K562 (cell line): ENCODE data around the gene ABLIM1. TPM values are rescaled to one million over a fixed set of nuclear protein-coding genes. Genes with fewer than 3 reads are reported as not detected.

Experiments
- ATAC-seq: fragments of 200-7000 bp; cut with Tn5 transposase; 3 replicates; pipeline ENCODE4 v1.9.1; 2020; ENCODE audit warnings: moderate library complexity
- BruUV-seq: library from RNA; stranded (reverse); fragments of 400-500 nt; replicated peaks from 2 replicates; lab custom pipeline; 2021; lab: Mats Ljungman, UMichigan
- CTCF ChIA-PET: fragments of 300-600 bp; formaldehyde crosslinking; extraction: SDS; loops from one replicate; lab custom pipeline; 2021; ENCODE audit warnings: low intra/inter-chr PET ratio; lab: Yijun Ruan, JAX
- POLR2A ChIA-PET: fragments of 300-600, 350-650 bp; sonication (Branson Sonifier 250); formaldehyde crosslinking; extraction: SDS; loops from one replicate; lab custom pipeline; 2021; ENCODE audit warnings: antibody characterized with exemption, inconsistent platforms; lab: Yijun Ruan, JAX
- DNase-seq, 4 experiments: peaks; one replicate each; pipeline versions ENCODE4 v3.0.0 to v3.0.0-alpha.2; 2011 to 2018; ENCODE audit warnings: low spot score in 3 of 4, mixed read lengths in 3 of 4; ENCODE audit errors: extremely low read depth in 1 of 4
- FAIRE-seq: peaks from 2 replicates; lab custom pipeline; 2011; peaks lifted over from hg19 to GRCh38; lab: Jason Lieb, UNC
- H2AFZ ChIP-seq: 2 replicates; pipeline ENCODE4 v1.6.0; 2011; ENCODE audit warnings: low read depth, low read length, control low read depth, inconsistent platforms
- H3K27ac ChIP-seq: fragments of 200-600 bp; 3 replicates; pipeline ENCODE4 v1.8.0; 2011; ENCODE audit warnings: low read depth, mild to moderate bottlenecking, control low read depth, inconsistent platforms, low read length, moderate library complexity, mixed read lengths; ENCODE audit errors: extremely low read depth
- H3K27me3 ChIP-seq, 2 experiments: fragments of 300-600 bp in 1 of 2; 2 replicates in 1 of 2; 3 replicates in 1 of 2; pipeline versions ENCODE4 v1.6.0 to v1.8.0; 2011; ENCODE audit warnings: inconsistent platforms in 2 of 2, low read length in 2 of 2, mild to moderate bottlenecking in 1 of 2, mixed read lengths in 1 of 2, moderate library complexity in 1 of 2; ENCODE audit not compliant: control insufficient read depth in 2 of 2, insufficient read depth in 2 of 2
- H3K36me3 ChIP-seq: fragments of 300-600 bp; 3 replicates; pipeline ENCODE4 v1.8.0; 2011; ENCODE audit warnings: mild to moderate bottlenecking, low read length, inconsistent platforms; ENCODE audit not compliant: control insufficient read depth, insufficient read depth
- H3K4me1 ChIP-seq, 2 experiments: fragments of 200-600 bp in 1 of 2; replicated peaks in 1 of 2; 2 replicates in 1 of 2; 3 replicates in 1 of 2; pipeline versions ENCODE4 v1.5.1 to v1.8.0; 2011; ENCODE audit warnings: inconsistent platforms in 2 of 2, low read length in 2 of 2, mild to moderate bottlenecking in 1 of 2, mixed read lengths in 1 of 2, moderate library complexity in 1 of 2; ENCODE audit not compliant: control insufficient read depth in 2 of 2, insufficient read depth in 2 of 2
- H3K4me2 ChIP-seq: 2 replicates; pipeline ENCODE4 v1.6.1; 2011; ENCODE audit warnings: low read length, control low read depth, inconsistent platforms, mixed read lengths; ENCODE audit not compliant: insufficient read depth
- H3K4me3 ChIP-seq: fragments of 200-600 bp; sonication (generic), shearing (Covaris generic); 2 replicates; pipeline ENCODE4 v1.5.1; 2016; ENCODE audit warnings: control low read depth, inconsistent platforms
- H3K79me2 ChIP-seq: fragments of 200-600 bp; 3 replicates; pipeline ENCODE4 v1.8.0; 2011; ENCODE audit warnings: low read length, inconsistent platforms; ENCODE audit not compliant: control insufficient read depth, insufficient read depth
- H3K9ac ChIP-seq, 2 experiments: 2 replicates each; pipeline versions ENCODE4 v1.6.0 to v1.6.1; 2011; ENCODE audit warnings: low read depth in 2 of 2, low read length in 2 of 2, control low read depth in 1 of 2, inconsistent platforms in 1 of 2, mild to moderate bottlenecking in 1 of 2, mixed read lengths in 1 of 2; ENCODE audit not compliant: insufficient read depth in 1 of 2
- H3K9me1 ChIP-seq: one replicate; pipeline ENCODE4 v1.6.0; 2011; ENCODE audit warnings: inconsistent platforms, mild to moderate bottlenecking, low read length, moderate library complexity; ENCODE audit not compliant: control insufficient read depth, insufficient read depth
- H3K9me3 ChIP-seq: replicated peaks from 2 replicates; pipeline ENCODE4 v1.5.1; 2011; ENCODE audit warnings: low read depth, low read length, inconsistent platforms; ENCODE audit not compliant: control insufficient read depth, insufficient read depth
- H4K20me1 ChIP-seq: replicated peaks from 2 replicates; pipeline ENCODE4 v1.6.1; 2011; ENCODE audit warnings: low read length, inconsistent platforms, mixed read lengths; ENCODE audit not compliant: control insufficient read depth, insufficient read depth
- CREB1 ChIP-seq, 2 experiments: sonication (generic) in 1 of 2; formaldehyde crosslinking in 1 of 2; IDR thresholded peaks; 2 replicates each; pipeline versions ENCODE4 v1.6.1 to v1.8.0; 2012 to 2022; ENCODE audit warnings: inconsistent platforms in 1 of 2, mild to moderate bottlenecking in 1 of 2, missing genetic modification reagents in 1 of 2, moderate library complexity in 1 of 2
- HDAC2 ChIP-seq: fragments of 450-650 bp; IDR thresholded peaks from 2 replicates; pipeline ENCODE4 v1.6.1; 2016; ENCODE audit warnings: mild to moderate bottlenecking
- HDAC6 ChIP-seq: IDR thresholded peaks from 2 replicates; pipeline ENCODE4 v1.6.1; 2012; ENCODE audit warnings: low read depth, mild to moderate bottlenecking, control low read depth, inconsistent platforms, low read length, moderate library complexity
- MAZ ChIP-seq, 2 experiments: fragments of 450-650 bp in 1 of 2; sonication (generic) in 1 of 2; formaldehyde crosslinking; IDR thresholded peaks in 1 of 2; conservative IDR thresholded peaks in 1 of 2; 2 replicates each; pipeline versions ENCODE4 v1.4.0 to v1.5.0; 2020; ENCODE audit warnings: mild to moderate bottlenecking in 1 of 2, missing genetic modification reagents in 1 of 2
- NR2C2 ChIP-seq, 2 experiments: fragments of 200-800 bp in 1 of 2; sonication (Bioruptor generic) in 1 of 2; sonication (generic) in 1 of 2; formaldehyde crosslinking in 1 of 2; IDR thresholded peaks; 2 replicates each; pipeline versions ENCODE4 v1.6.1 to v1.8.0; 2016 to 2022; ENCODE audit warnings: mild to moderate bottlenecking in 1 of 2, missing compliant biosample characterization in 1 of 2, missing genetic modification characterization in 1 of 2, missing genetic modification reagents in 1 of 2
- POLR2A ChIP-seq: fragments of 450-650 bp; conservative IDR thresholded peaks from 2 replicates; pipeline ENCODE4 v1.6.1; 2016
- POLR3A ChIP-seq: IDR thresholded peaks from 2 replicates; pipeline ENCODE4 v1.6.1; 2011; ENCODE audit warnings: borderline replicate concordance, mild to moderate bottlenecking, moderate library complexity; ENCODE audit not compliant: insufficient read length, insufficient read depth; ENCODE audit errors: extremely low read depth
- PRMT5 ChIP-seq: sonication (generic); formaldehyde crosslinking; IDR thresholded peaks from 2 replicates; pipeline ENCODE4 v1.5.0; 2020; ENCODE audit warnings: missing genetic modification reagents
- SMARCE1 ChIP-seq: fragments of 450-650 bp; IDR thresholded peaks from 2 replicates; pipeline ENCODE4 v1.7.1; 2016; ENCODE audit warnings: mild to moderate bottlenecking
- SOX6 ChIP-seq: fragments of 450-650 bp; IDR thresholded peaks from 2 replicates; pipeline ENCODE4 v1.6.1; 2014; ENCODE audit warnings: mild to moderate bottlenecking
- WGBS: fragments of 100-300 bp; shearing (Covaris generic); methylation state at CpG from one replicate; pipeline ENCODE4 v1.1.6; 2016; ENCODE audit warnings: low coverage, mixed read lengths; ENCODE audit not compliant: insufficient coverage; ENCODE audit errors: missing lambda C conversion rate; 5-methylcytosine and 5-hydroxymethylcytosine counted together
- in situ Hi-C: fragments of 300-500 bp; cut with MboI; formaldehyde crosslinking; loops from 4 replicates; pipeline ENCODE4 v1.15.0; 2018; ENCODE audit warnings: inconsistent platforms, mixed read lengths
- intact Hi-C: fragments of 100-400 bp; cut with micrococcal nuclease; formaldehyde crosslinking; loops from 2 replicates; pipeline ENCODE4 v1.14.2; 2022
- polyA plus RNA-seq, 8 experiments: library from polyadenylated mRNA; depleted of rRNA in 4 of 8; stranded (reverse) in 5 of 8; unstranded in 3 of 8; fragments of >200 nt; fragmentation: Nextera tagmentation in 2 of 8; fragmentation: Illumina TruSeq in 1 of 8; extraction: Ambion mirVana in 2 of 8; extraction: Trizol in 1 of 8; gene quantifications; 2 replicates each; pipeline versions ENCODE4 v1.2.1 to v1.2.3, GENCODE V29; 2011 to 2014; ENCODE audit warnings: inconsistent platforms in 1 of 8, missing spikeins in 1 of 8
- total RNA-seq, 7 experiments: library from RNA; depleted of rRNA in 6 of 7; stranded (reverse); fragments of >200 nt in 6 of 7; fragmentation: Illumina TruSeq in 2 of 7; extraction: Trizol in 2 of 7; gene quantifications; 2 replicates each; pipeline versions ENCODE4 v1.2.1 to v1.2.3, GENCODE V29; 2011 to 2021; ENCODE audit warnings: low replicate concordance in 1 of 7

The ABLIM1 gene
- total and polyA plus RNA-seq, 9 of the 15 experiments (the other 6 are each of a cell fraction or from before 2014, with no cell fraction given), result 0.07 to 0.49 (median 0.14) TPM; not detected in 6

DNA sequence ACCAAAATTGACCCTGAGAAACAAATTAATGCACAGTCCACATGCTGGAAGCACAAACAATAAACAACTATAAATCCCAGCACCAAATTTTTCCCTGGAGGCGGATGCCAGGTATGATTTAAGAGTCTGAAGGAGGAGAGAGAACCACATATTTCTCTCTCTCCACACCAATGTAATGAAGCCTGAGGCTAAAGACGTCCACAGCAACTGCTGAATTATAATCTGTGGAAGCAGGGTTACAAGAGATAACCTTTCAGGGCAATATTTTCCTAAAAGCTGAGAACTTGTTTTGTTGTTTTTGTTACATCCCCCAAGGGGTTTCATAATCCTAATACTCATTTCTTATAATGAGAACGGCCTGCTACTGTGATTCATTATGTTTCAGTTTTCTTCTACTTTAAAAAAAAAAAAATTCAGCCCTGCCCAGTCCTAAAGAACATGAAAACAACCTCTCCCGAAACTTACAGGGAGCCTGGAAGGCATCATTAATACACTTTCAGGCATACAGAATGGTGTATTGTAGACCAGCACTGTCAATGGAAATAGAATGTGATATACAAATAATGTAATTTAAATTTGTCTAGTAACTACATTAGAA lies 48.5 kb upstream of the ABLIM1 start:
- no peak for DNase-seq
- 0% methylated on average over 4 of the region's 4 CpGs for WGBS
- TF ChIP-seq SOX6 (no peak), MAZ (CRISPR knock-in tag; conservative IDR thresholded peaks at IDR 0.05 in 1 of 2, IDR thresholded peaks at IDR 0.05 in 1 of 2) (no peak), PRMT5 (no peak), SMARCE1 (no peak), POLR2A (no peak), CREB1 (IDR thresholded peaks at IDR 0.05) (no peak), CREB1 (CRISPR knock-in tag; IDR thresholded peaks at IDR 0.05) (no peak), HDAC6 (no peak)
- Histone ChIP-seq H3K4me3 (no peak overlapping the region), H3K9me3 (no peaks in the 10 kb centered on the region), H3K27ac (no peak overlapping the region), H3K27me3 (no peaks in the 10 kb centered on the region; a peak in 1 of 5 replicates), H3K9ac (no peak overlapping the region), H3K36me3 (no peaks in the 10 kb centered on the region), H3K79me2 (no peaks in the 10 kb centered on the region), H3K4me1 (no peaks in the 10 kb centered on the region), H2AFZ (no peak overlapping the region), H3K4me2 (no peak overlapping the region), H3K9me1 (no peaks in the 10 kb centered on the region), H4K20me1 (no peaks in the 10 kb centered on the region)
- POLR2A ChIA-PET, result no interaction called here
- no peak for ATAC-seq
- FAIRE-seq, result no peak
- BruUV-seq, result no TSS peak
- in situ Hi-C loops (no loop called here), intact Hi-C loops (no loop called here)
- CTCF ChIA-PET, result no interaction called here

DNA sequence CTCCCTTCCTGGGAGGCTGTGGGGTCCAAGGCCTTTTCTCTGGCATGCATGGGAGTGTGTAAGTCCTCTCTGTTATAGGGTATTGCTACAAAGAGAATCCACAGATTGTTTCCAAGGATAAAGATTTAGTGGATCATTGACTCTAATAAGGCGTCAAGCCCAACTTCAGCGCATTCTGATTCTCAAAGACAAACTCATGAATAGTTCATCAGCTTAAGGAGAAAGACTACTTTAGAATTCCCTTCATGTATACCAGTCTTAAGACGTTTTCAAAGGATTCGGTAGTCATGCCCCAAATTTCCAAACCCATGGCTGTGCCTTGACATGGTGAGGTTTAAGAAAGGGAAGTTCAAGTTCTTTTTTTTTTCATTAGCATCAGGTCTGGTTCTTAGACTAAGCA lies 46.6 kb upstream of the ABLIM1 start:
- intact Hi-C loops, result no loop called here
- no peak for FAIRE-seq
- BruUV-seq, result no TSS peak
- TF ChIP-seq NR2C2 (CRISPR knock-in tag; IDR thresholded peaks at IDR 0.05) (no peak), NR2C2 (tag; IDR thresholded peaks at IDR 0.05) (no peak), POLR3A (no peak), HDAC2 (no peak)

More for the DNA sequence above, 46.6 kb upstream of the ABLIM1 start:
- ATAC-seq, result no peak
- H3K9ac ChIP-seq, result no peak overlapping the region
- no peak overlapping the region for H3K4me3 ChIP-seq
- H3K4me1 ChIP-seq, result no peaks in the 10 kb centered on the region
- no peaks in the 10 kb centered on the region for H3K36me3 ChIP-seq
- ChIA-PET CTCF (no interaction called here), POLR2A (no interaction called here)
- WGBS, result 2% methylated on average over 4 of the region's 4 CpGs
- no peak overlapping the region for H3K4me2 ChIP-seq
- H3K27ac ChIP-seq, result no peak overlapping the region
- no peaks in the 10 kb centered on the region for H4K20me1 ChIP-seq
- no peak overlapping the region for H2AFZ ChIP-seq
- H3K9me3 ChIP-seq, result no peaks in the 10 kb centered on the region
- in situ Hi-C loops, result no loop called here
- no peak for DNase-seq
- H3K9me1 ChIP-seq, result no peaks in the 10 kb centered on the region
- no peaks in the 10 kb centered on the region for H3K79me2 ChIP-seq
- no peaks in the 10 kb centered on the region for H3K27me3 ChIP-seq
